Measurements from ENCODE around the gene COLEC12.
A peak's percentile ranks its signal among the peaks of the same experiment; 100 is the strongest.

Gene COLEC12

DNA sequence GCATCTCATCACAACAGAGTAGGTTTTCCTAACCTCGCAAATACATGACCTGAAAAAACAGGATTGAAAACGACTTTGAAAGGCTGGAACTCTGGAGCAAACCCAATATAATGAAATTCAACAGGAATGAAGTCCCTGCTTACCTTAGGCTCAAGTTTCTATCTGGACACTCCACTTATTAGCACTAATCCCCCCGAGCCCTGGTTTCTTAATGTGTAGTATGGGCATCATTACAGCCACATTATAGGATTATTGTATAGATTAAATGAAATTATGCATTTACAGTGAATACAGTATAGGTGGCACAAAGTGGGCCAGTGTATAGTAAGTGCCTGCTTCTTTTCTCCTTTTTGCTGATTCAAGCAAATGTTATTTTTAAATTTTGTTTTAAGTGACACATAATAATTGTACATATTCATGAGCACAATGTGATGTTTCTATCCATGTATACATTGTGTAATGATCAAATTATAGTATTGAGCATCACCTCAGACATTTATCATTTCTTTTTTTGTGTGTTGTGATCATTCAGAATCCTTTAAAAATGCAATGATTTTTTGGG, 118.0 kb downstream of the COLEC12 start:
- DNase-seq: no peak

- no peak for DNase-seq
Observed at GRCh38 chr18:379681-380330, 120.7 kb downstream of the COLEC12 start.

DNA sequence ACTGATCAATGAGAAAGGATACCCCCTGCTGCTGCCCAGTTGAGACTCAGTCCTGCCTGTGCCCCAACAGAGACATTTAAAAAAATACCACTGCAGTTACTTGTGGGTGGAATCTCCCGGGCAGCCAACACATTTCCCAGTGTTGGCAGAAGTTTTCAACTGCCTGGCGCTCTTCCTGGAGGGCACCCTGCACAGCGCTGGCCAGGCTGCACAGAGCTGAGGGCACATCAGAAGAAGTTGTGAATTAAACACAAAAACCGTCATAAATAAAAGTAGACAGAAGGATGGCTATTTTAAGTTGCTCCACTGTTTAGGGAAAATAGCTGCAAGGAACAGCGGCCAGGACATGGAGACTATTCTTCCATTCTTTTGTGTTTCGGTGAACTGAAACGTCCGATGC, 122.4 kb downstream of the COLEC12 start:
- no peak for DNase-seq

GRCh38 chr18:377088-377487, 123.4 kb downstream of the COLEC12 start:
- no peak for DNase-seq

- DNase-seq: no peak
Observed at GRCh38 chr18:376311-376710, 124.2 kb downstream of the COLEC12 start.

DNA sequence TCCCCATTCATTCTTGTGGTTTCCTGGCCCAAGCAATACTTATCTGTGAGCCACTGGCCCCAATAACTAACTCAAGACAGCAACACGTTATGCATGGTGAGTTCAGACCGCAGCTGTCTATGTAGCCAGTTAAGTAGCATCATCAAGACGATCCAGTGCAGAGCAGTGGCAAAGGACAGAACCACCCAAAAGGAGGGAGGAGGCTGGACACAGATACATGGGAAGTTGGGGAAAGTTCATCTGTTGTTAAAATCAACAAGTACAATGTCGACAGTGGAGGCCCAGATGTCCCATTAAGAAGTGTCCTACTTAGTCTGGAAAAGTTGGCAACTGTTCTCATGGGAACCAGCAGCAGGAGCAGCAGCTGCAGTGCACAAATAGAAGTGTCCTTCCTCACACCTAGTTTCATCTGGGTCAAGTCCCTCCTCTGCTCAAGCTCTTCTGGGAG, 125.8 kb downstream of the COLEC12 start:
- DNase-seq: no peak

DNA sequence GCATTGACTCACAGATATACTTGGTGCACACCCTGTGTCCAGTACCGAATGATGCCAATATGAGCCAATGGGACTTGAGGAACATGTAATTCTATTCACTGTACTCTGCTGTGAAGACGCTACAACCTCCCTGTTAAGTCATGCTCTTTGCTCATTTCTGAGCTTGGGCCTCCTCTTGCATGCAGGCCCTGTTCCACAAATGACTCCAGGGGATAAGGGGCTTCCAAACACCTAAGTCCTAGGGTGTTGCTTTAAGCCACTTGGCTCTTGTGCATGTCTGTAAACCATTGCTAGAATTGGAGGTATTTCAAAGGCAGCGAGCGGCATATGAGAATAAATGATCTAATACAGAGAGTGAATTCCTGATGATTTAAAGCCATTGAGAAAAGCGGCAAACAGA, 126.7 kb downstream of the COLEC12 start:
- no peak for DNase-seq

DNA sequence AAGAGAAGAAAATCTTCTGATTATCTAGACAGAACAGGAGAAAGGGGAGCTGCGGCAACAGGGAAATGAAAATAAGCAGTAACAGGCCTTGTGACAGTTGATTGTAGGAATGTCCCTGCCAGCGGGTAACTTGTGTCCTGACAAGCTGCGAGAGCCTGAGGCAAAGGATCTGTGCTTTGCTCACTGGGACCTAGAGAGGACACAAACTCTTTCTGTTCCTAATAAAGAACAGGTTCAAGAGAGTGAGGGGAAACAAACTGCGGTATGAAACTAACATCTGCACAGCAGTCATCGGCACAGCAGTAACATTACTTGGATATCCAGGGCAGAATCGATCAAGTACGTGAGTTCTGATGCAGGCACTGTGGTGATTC, 128.9 kb downstream of the COLEC12 start:
- no peak for DNase-seq

- DNase-seq: no peak
Observed at GRCh38 chr18:370751-371608, 129.5 kb downstream of the COLEC12 start.

DNA sequence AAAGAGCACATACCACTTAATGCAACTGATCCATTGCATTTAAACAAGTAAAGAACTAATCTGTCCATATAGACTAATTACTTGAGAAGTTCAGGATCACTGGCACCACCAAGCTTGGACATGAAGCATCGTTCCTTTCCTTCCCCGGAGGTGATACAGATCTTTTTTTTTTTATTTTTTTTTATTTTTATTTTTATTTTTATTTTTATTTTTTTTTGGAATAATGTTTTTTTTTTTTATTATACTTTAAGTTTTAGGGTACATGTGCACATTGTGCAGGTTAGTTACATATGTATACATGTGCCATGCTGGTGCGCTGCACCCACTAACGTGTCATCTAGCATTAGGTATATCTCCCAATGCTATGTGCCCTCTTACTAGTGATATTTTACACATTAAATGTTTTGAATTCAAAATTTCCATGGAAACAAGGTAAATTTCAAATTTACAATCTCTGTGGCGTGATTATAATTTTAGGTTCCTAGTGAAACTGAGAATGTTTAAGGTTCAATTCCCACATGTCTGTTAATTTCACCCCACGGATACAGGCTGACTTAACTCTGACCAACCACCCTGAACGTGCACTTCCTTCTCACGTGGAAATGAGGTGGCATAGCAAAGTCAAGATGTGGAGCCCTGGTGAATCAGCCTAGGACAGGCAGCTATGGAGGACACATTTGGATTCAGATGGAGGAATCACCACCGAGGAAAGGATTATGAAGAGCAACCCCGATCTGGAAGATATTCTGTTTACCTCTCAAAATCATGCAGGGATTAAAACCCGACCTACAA, 131.1 kb downstream of the COLEC12 start:
- DNase-seq: no peak

GRCh38 chr18:366466-367061, 133.9 kb downstream of the COLEC12 start:
- DNase-seq: no peak

DNA sequence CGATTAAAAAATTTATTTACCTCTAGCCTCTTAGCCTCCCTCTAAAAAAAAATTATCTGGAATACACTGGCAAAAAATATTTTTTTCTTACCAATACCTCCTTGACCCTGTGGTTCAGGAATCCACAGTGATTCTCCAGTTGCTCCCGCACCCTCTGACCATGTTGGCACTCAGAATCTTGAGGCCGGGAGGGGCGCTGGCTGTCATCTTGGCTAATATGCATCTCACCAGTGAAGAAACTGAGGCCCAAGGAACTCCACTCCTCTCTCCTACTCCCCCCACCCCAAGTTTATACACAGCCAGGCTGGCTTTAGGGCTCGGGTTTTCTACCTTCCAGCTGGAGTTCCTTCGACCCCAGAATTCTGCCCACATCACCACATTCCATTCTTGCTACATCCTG, 134.8 kb downstream of the COLEC12 start:
- no peak for DNase-seq

GRCh38 chr18:364256-364826, 136.2 kb downstream of the COLEC12 start:
- no peak for DNase-seq

DNA sequence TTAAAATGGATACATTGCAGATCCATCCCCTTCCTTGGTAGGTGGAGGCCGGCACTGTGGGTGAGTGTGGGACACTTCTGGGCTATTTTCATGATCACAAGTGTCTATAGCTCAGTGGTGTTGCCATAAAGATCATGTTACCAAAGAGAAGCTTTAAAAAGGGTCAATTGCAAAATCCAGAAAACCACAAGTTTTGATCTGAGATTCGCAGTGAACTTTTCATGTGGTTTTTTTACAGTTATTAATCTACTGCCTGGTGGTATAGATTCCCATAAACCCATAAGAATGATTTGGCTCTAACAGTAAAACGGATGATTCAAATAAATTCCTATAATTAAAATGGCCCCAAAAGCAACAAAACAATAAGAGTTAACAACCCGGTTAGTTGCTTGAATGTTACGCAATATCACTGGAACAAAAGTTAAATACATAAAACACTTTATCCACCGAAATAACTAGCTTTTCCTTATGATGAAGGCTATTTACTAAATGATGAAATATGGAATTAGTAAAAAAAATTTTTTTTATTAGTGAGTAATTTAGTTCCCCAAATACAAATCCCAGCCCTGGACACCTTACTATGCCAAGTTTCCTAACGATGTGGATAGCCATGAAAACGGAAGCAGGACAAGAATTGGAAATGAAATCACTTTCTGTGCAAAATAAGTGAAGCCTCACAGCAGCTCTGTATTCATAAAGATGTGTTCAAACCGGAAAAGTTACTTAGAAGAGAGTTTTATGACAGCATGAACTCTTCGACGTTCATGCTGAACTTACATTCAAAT, 137.0 kb downstream of the COLEC12 start:
- no peak for DNase-seq

GRCh38 chr18:362311-363290, 137.9 kb downstream of the COLEC12 start:
- DNase-seq: no peak

DNA sequence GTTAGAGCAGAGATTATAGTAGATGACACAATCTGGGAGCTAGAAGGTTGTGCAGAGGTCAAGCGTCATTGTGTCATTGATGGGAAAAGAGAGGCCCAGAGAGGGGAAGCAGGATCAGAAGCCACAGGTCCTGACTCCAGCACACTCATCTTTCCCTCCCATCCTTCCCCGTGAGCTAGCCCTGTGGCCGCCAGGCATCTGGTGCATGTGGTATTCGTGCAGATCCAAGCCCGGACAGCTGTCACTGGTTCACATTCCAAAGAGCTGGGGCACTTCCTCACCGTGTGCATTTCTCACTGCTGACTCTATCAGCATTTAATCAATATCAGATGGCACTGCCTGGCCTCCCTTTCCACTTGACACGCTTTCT, 138.6 kb downstream of the COLEC12 start:
- DNase-seq: peak; percentile 12

DNA sequence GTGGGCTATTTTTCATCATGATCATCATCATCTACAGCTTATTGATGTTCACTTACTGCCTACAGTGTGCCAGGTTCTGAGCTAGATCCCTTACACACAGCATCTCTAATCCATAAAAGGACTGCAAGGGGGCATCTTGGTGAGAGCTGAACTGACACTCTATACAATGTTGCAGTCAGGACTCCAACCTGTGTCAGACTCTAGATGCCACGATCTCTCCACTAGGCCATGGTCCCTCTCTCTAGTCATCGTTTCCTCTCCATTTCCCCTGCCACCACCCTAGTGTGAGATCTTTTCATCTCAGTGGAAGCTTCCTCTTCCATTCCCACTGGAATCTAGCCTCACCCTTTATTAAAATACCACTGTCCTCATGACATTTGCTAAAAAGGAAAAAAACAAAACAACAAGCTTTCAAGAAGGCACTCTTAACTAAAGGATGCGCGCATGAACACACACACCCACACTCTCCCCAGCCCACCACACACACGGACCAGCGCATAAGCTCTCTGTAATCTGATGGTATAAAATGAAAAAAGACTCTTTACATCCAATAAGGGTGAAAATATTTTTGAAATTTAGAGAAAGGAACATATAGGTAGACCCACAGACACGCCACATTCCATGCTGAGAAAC, 139.3 kb downstream of the COLEC12 start:
- no peak for DNase-seq

DNA sequence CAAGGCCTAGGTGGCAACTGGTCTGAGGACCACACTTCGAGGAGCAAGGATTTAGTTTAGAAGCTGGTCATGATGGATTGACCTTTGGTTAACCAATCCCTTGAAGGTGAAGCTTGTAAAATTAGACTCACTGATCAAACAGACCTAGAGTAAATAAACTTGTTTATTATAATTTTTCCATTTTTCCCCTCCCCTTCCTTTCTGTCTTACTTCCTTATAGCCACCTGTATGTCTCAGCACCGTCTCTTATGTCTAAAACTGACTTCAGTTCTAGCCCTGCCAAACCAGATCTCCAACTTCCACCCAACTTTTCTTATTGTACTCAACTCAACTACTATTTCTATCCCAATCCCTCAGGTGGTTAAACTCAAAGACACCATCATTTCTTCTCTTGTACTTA, 139.8 kb downstream of the COLEC12 start:
- no peak for DNase-seq

GRCh38 chr18:356778-357177, 143.7 kb downstream of the COLEC12 start:
- DNase-seq: no peak

GRCh38 chr18:355678-356077, 144.8 kb downstream of the COLEC12 start:
- DNase-seq: no peak
